Skeletal muscle satellite cell (primary cell): ENCODE data around the gene ATP13A3.

Source experiments
- H3K27me3 ChIP-seq: 2 replicates; pipeline ENCODE4 v1.7.0; 2013; ENCODE audit warnings: low read length; ENCODE audit not compliant: control insufficient read depth, insufficient read depth
- H3K36me3 ChIP-seq: 2 replicates; pipeline ENCODE4 v1.7.0; 2013; ENCODE audit warnings: mild to moderate bottlenecking, control low read depth, low read length; ENCODE audit not compliant: insufficient read depth
- H3K4me1 ChIP-seq: 2 replicates; pipeline ENCODE4 v1.7.0; 2013; ENCODE audit warnings: low read length; ENCODE audit not compliant: control insufficient read depth, insufficient read depth
- H3K4me2 ChIP-seq: 2 replicates; pipeline ENCODE4 v1.7.0; 2013; ENCODE audit warnings: mild to moderate bottlenecking, low read length
- H3K4me3 ChIP-seq: 2 replicates; pipeline ENCODE4 v1.7.0; 2013; ENCODE audit warnings: low read length
- H3K9ac ChIP-seq: 2 replicates; pipeline ENCODE4 v1.7.0; 2013; ENCODE audit warnings: mild to moderate bottlenecking, low read depth, low read length, moderate library complexity
- H3K9me3 ChIP-seq: replicated peaks from 2 replicates; pipeline ENCODE4 v1.7.0; 2013; ENCODE audit warnings: mild to moderate bottlenecking, control low read depth, low read length

ATP13A3 gene

GRCh38 chr3:194386648-194387047, 100.2 kb downstream of the ATP13A3 start:
- H3K4me1 ChIP-seq, result no peaks in the 10 kb centered on the region
- no peak overlapping the region for H3K4me3 ChIP-seq
- H3K4me2 ChIP-seq, result no peak overlapping the region
- peaks cover 7% of the 10 kb centered on the region for H3K9me3 ChIP-seq
- no peak overlapping the region for H3K9ac ChIP-seq
- no peaks in the 10 kb centered on the region for H3K36me3 ChIP-seq
- H3K27me3 ChIP-seq, result peaks cover 68% of the 10 kb centered on the region

GRCh38 chr3:194386066-194386465, 100.7 kb downstream of the ATP13A3 start:
- no peaks in the 10 kb centered on the region for H3K4me1 ChIP-seq
- no peak overlapping the region for H3K9ac ChIP-seq
- peaks cover 6% of the 10 kb centered on the region for H3K9me3 ChIP-seq
- no peak overlapping the region for H3K4me3 ChIP-seq
- no peak overlapping the region for H3K4me2 ChIP-seq
- no peaks in the 10 kb centered on the region for H3K36me3 ChIP-seq
- H3K27me3 ChIP-seq, result peaks cover 67% of the 10 kb centered on the region

- no peak overlapping the region for H3K9ac ChIP-seq
- H3K27me3 ChIP-seq, result peaks cover 71% of the 10 kb centered on the region
- H3K4me3 ChIP-seq, result no peak overlapping the region
- H3K4me2 ChIP-seq, result no peak overlapping the region
- no peaks in the 10 kb centered on the region for H3K9me3 ChIP-seq
- no peaks in the 10 kb centered on the region for H3K4me1 ChIP-seq
- no peaks in the 10 kb centered on the region for H3K36me3 ChIP-seq
Measured at GRCh38 chr3:194384569-194385001, 102.2 kb downstream of the ATP13A3 start.

GRCh38 chr3:194384156-194384555, 102.6 kb downstream of the ATP13A3 start:
- no peaks in the 10 kb centered on the region for H3K4me1 ChIP-seq
- no peaks in the 10 kb centered on the region for H3K36me3 ChIP-seq
- peaks cover 71% of the 10 kb centered on the region for H3K27me3 ChIP-seq
- H3K4me3 ChIP-seq, result no peak overlapping the region
- H3K4me2 ChIP-seq, result no peak overlapping the region
- H3K9me3 ChIP-seq, result no peaks in the 10 kb centered on the region
- H3K9ac ChIP-seq, result no peak overlapping the region

- H3K4me1 ChIP-seq, result no peaks in the 10 kb centered on the region
- no peak overlapping the region for H3K4me3 ChIP-seq
- no peaks in the 10 kb centered on the region for H3K36me3 ChIP-seq
- H3K9ac ChIP-seq, result no peak overlapping the region
- H3K27me3 ChIP-seq, result peaks cover 78% of the 10 kb centered on the region
- H3K9me3 ChIP-seq, result no peaks in the 10 kb centered on the region
- H3K4me2 ChIP-seq, result no peak overlapping the region
Measured at GRCh38 chr3:194383276-194383940, 103.4 kb downstream of the ATP13A3 start.

- Histone ChIP-seq H3K4me1 (no peaks in the 10 kb centered on the region), H3K9ac (no peak overlapping the region), H3K4me3 (no peak overlapping the region), H3K36me3 (no peaks in the 10 kb centered on the region), H3K4me2 (no peak overlapping the region), H3K9me3 (no peaks in the 10 kb centered on the region), H3K27me3 (peaks cover 79% of the 10 kb centered on the region)
Measured at GRCh38 chr3:194382892-194383223, 103.9 kb downstream of the ATP13A3 start.

GRCh38 chr3:194382196-194382891, 104.5 kb downstream of the ATP13A3 start:
- H3K9me3 ChIP-seq, result no peaks in the 10 kb centered on the region
- H3K36me3 ChIP-seq, result no peaks in the 10 kb centered on the region
- H3K4me2 ChIP-seq, result no peak overlapping the region
- peaks cover 83% of the 10 kb centered on the region for H3K27me3 ChIP-seq
- H3K4me1 ChIP-seq, result no peaks in the 10 kb centered on the region
- H3K9ac ChIP-seq, result no peak overlapping the region
- no peak overlapping the region for H3K4me3 ChIP-seq

GRCh38 chr3:194381460-194381875, 105.3 kb downstream of the ATP13A3 start:
- Histone ChIP-seq H3K27me3 (peaks cover 80% of the 10 kb centered on the region), H3K9ac (no peak overlapping the region), H3K9me3 (no peaks in the 10 kb centered on the region), H3K4me1 (no peaks in the 10 kb centered on the region), H3K36me3 (no peaks in the 10 kb centered on the region), H3K4me3 (no peak overlapping the region), H3K4me2 (peak overlapping the region; percentile 56)

GRCh38 chr3:194380326-194380725, 106.5 kb downstream of the ATP13A3 start:
- Histone ChIP-seq H3K9me3 (no peaks in the 10 kb centered on the region), H3K4me3 (no peak overlapping the region), H3K9ac (no peak overlapping the region), H3K4me2 (no peak overlapping the region), H3K27me3 (peaks cover 81% of the 10 kb centered on the region), H3K4me1 (no peaks in the 10 kb centered on the region), H3K36me3 (no peaks in the 10 kb centered on the region)

- H3K9ac ChIP-seq, result no peak overlapping the region
- H3K27me3 ChIP-seq, result peaks cover 80% of the 10 kb centered on the region
- no peaks in the 10 kb centered on the region for H3K4me1 ChIP-seq
- no peaks in the 10 kb centered on the region for H3K9me3 ChIP-seq
- H3K4me2 ChIP-seq, result no peak overlapping the region
- no peaks in the 10 kb centered on the region for H3K36me3 ChIP-seq
- no peak overlapping the region for H3K4me3 ChIP-seq
Measured at GRCh38 chr3:194379651-194380050, 107.2 kb downstream of the ATP13A3 start.

- no peak overlapping the region for H3K4me2 ChIP-seq
- no peaks in the 10 kb centered on the region for H3K4me1 ChIP-seq
- H3K9me3 ChIP-seq, result no peaks in the 10 kb centered on the region
- H3K9ac ChIP-seq, result no peak overlapping the region
- H3K27me3 ChIP-seq, result peaks cover 79% of the 10 kb centered on the region
- H3K4me3 ChIP-seq, result no peak overlapping the region
- no peaks in the 10 kb centered on the region for H3K36me3 ChIP-seq
Measured at GRCh38 chr3:194379231-194379630, 107.6 kb downstream of the ATP13A3 start.

- H3K9me3 ChIP-seq, result no peaks in the 10 kb centered on the region
- H3K4me1 ChIP-seq, result no peaks in the 10 kb centered on the region
- H3K4me3 ChIP-seq, result no peak overlapping the region
- no peak overlapping the region for H3K9ac ChIP-seq
- H3K36me3 ChIP-seq, result no peaks in the 10 kb centered on the region
- H3K4me2 ChIP-seq, result no peak overlapping the region
- H3K27me3 ChIP-seq, result peaks cover 78% of the 10 kb centered on the region
Measured at GRCh38 chr3:194377708-194378107, 109.1 kb downstream of the ATP13A3 start.
